Cardiac fibroblast (primary cell): ENCODE measurements around the gene WIPI1.

ENCODE experiments used
- DNase-seq, 2 donors: peaks; one replicate each; pipeline versions ENCODE4 v3.0.0 to v3.0.0-alpha.2; 2010; ENCODE audit warnings: low read depth in 2 of 2
- H3K4me3 ChIP-seq, 2 donors: replicated peaks in 1 of 2; 1 replicate in 1 of 2; 2 replicates in 1 of 2; pipeline ENCODE4 v1.5.1; 2011; ENCODE audit warnings: low read depth in 2 of 2, low read length in 2 of 2, mild to moderate bottlenecking in 2 of 2, moderate library complexity in 1 of 2
- TF ChIP-seq, protein P1 (sequence below): IDR thresholded peaks from one replicate; pipeline ENCODE4 v1.5.1; 2011; ENCODE audit warnings: low read depth, mild to moderate bottlenecking, low read length, inconsistent platforms

Gene WIPI1

DNA sequence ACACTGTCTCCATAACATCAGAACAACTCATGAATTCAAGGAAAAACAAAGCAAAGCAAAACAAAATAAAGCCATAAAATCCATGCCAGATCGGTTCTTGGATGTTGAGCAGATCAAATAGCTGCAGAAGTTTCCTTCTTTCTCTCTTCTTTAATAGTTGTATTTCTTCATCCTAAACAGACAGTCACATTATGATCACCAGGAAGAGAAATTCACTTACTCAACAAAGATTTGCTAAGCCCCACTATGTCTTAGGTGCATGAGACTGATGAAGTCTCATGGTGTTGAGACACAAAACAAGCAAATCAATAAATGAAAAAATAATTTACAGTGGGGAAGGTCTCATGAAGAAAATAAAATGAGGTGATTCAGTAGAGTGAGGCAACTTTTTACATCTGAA lies 72.8 kb downstream of the WIPI1 start:
- TF ChIP-seq, protein P1, sequence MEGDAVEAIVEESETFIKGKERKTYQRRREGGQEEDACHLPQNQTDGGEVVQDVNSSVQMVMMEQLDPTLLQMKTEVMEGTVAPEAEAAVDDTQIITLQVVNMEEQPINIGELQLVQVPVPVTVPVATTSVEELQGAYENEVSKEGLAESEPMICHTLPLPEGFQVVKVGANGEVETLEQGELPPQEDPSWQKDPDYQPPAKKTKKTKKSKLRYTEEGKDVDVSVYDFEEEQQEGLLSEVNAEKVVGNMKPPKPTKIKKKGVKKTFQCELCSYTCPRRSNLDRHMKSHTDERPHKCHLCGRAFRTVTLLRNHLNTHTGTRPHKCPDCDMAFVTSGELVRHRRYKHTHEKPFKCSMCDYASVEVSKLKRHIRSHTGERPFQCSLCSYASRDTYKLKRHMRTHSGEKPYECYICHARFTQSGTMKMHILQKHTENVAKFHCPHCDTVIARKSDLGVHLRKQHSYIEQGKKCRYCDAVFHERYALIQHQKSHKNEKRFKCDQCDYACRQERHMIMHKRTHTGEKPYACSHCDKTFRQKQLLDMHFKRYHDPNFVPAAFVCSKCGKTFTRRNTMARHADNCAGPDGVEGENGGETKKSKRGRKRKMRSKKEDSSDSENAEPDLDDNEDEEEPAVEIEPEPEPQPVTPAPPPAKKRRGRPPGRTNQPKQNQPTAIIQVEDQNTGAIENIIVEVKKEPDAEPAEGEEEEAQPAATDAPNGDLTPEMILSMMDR = no peak
- H3K4me3 ChIP-seq = no peak overlapping the region
- DNase-seq = peak in 1 of 2 donors; percentile 46

DNA sequence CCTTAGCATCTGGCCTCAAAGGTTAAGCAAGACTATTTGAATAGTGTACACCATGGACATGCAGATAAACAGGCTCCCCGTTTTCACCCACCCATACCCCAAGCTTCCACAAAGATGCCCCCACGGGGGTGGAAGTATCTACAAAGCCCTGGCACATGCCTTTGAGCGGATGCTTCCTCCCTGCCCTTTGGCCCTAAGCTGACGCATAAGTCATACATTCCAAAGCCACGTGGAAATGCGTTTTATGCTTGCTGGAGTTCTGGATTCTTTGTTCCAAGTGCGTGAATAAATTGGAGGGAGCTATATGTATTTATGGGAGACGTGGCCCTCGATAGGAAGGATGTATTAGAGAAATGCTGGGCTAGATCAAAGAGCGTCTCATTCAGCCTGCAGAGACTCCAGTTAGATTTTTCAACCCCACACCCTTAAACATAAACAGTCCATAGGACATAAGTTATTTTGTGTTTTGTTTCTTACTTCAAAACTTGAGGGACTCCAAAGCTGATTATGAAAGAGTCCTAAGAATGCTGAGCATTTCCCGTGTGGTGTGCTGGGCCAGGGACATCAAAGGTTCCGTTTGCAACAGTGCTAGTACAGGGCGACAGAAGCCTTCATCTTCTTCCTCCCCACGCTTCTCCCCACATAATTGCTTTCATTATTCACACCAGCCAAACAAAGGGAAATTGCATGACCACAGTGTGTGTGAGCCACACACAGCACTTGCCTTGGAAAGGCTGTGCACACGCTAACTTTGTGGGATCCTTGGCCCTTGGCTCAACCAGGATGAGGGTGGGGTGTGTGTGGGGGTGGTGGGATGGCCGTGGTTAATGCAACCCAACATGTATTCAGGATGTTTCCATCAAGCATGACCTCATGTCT lies 73.6 kb downstream of the WIPI1 start:
- no peak overlapping the region for H3K4me3 ChIP-seq
- TF ChIP-seq, protein P1 = no peak
- peak; percentile 94 for DNase-seq

DNA sequence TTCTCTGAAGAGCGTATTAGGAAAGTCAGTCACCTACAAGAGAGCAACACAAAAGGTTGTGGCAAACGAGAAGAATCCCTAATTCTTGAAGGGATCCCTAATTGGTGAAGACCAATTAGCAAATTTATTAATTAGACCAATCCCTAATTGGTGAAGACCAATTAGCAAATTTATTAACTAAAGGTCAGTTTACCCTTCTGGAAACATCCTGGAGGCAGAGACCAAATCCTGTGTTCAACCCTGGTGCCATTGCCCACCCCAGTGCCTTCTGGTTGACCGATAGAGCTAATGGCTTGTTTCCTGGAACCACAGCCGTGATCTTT lies 74.2 kb downstream of the WIPI1 start:
- TF ChIP-seq, protein P1 = no peak
- no peak overlapping the region for H3K4me3 ChIP-seq
- no peak for DNase-seq

DNA sequence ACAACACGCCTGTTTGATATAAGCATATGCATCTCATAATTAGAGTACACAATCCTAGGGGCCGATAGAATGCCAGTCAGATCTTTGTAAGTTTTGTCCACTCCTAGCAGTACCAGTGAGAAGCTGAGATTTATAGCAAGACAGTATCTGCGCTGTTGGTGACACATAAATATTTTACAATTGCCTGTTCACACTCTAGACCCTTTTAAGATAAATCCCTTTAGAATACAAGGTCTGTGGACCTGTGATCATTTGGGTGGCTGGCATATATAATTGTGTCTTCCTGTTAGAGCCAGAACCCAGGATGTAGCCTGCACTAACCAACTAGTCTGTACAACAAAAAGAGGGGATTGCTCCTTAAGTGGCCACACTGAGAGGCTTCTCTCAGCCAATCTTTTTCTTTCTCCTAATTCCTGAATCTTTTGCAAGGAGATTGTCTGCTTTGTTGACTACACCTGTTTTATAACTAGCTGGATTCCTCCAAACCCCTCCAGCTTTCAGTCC lies 74.7 kb downstream of the WIPI1 start:
- H3K4me3 ChIP-seq = no peak overlapping the region
- TF ChIP-seq, protein P1 = no peak
- peak in 1 of 2 donors; percentile 6 for DNase-seq

DNA sequence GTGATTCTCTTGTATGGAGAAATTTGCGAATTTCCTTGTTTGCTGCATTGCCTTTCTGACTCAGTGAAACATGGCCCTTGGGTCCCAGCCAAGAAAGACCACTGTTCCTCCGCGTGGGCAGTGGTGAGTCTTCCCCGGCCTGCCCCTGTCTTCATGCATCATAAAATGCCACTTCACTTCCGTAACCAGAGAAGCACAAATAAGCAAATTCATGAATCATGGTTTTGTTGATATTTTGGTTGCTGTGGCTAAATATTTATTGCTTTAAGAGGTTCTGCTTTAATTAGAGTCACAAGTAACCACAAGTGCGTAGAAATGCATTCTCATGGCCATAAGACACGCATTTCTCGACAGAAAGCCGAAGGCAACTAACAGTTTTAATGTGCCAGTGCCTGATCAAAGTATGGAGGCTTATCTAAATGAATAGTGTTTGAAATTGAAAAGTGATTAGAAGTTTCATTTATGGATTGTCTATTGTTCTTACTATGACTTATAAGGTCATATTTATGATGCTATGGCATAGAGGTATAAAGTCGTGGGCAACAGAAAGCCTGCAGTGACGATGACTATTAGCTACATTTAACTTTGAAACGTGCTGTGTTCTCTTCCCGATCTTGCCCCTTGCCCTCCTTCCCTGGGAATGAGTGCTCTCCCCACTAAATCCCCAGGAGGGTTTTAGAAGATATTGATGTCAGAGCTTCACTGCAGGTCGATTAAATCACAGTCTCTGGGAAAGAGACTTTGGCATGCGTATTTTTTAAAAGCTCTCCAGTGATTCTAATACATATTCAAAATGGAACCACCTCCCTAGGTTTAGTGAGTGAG lies 76.0 kb downstream of the WIPI1 start:
- DNase-seq = peak; percentile 83 to 92
- H3K4me3 ChIP-seq = no peak overlapping the region
- TF ChIP-seq, protein P1 = no peak

DNA sequence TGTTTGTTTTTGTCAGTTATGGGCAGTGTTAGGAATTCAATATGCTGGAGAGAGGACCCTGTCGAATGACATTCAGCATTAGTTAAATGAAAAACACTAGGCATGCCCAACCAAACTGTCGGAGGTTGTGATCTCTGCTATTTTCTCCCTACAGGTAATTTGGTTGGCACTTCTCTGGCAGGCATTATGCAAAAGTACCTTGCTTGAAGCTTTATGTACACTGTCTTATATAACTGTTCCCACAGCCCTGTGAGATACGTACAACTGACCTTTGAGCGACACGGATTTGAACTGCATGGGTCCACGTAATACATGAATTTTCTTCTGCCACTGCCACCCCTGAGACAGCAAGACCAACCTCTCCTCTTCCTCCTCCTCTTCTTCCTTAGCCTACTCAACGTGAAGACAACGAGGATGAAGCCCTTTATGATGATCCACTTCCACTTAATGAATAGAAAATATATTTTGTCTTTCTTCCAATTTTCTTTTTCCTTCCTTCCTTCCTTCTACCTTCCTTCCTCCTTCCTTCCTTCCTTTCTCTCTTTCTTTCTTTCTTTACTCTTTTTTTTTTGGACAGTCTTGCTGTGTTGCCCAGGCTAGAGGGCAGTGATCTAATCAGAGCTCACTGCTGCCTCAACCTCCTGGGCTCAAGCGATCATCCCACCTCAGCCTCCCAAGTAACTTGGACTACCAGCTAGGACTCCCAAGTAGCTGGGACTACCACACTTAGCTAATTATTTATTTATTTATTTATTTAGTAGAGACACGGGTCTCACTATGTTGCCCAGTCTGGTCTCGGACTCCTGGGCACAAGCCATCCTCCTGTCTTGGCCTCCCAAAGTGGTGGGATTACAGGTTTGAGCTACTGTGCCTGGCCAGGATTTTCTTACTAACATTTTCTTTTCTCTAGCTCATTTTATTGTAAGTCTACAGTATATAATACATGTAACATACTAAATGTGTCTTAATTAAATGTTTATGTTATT lies 77.3 kb downstream of the WIPI1 start:
- DNase-seq = no peak
- TF ChIP-seq, protein P1 = no peak
- no peak overlapping the region for H3K4me3 ChIP-seq
